Anterior cingulate cortex (tissue), 58 donors: ENCODE data around the gene SLC39A7.

ENCODE experiments used
- DNase-seq, 58 donors: peaks; one replicate each; lab custom pipeline; 2025; lab: John Stamatoyannopoulos, UW

Gene SLC39A7

GRCh38 chr6:33169291-33170175, 31.1 kb upstream of the SLC39A7 start:
- DNase-seq, result no peak

DNA sequence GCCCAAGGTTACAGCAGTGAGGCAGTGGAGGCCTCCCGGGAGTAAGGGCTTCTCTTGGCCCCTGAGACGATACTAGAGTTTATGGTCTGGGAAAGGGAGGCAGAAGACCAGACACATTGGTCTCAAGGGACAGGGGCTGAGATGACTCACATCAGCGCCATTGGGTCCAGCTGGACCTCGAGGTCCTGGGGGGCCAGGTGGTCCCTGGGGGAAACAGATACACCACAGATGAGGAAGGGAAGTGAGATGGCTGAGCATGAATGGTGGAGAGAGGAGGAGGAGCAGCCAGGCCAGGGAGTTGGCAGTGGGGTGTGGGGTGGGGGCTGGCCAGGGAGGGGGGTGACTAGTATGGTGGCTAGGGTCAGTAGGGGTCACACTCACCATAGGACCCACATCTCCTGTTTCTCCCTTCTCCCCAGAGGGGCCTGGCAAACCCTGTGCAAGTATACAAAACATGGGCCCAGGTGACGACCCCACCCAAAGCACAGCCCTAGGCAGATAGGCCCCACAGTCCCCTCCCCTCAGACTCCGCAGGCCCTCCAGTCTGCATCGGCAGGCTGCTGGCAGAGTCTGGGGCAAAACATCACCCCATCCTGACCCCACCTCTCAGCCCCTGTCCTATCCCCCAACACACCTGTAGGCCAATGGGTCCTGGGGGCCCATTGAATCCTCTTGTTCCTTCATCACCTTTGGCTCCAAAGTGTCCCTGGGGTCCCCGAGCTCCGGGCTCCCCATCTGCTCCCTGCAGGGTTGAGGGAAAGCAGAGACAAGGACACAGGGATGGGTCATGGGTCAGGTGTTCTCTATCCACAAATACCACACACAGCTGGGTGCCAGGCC, 30.3 kb upstream of the SLC39A7 start:
- no peak for DNase-seq

GRCh38 chr6:33171016-33171879, 29.4 kb upstream of the SLC39A7 start:
- no peak for DNase-seq

DNA sequence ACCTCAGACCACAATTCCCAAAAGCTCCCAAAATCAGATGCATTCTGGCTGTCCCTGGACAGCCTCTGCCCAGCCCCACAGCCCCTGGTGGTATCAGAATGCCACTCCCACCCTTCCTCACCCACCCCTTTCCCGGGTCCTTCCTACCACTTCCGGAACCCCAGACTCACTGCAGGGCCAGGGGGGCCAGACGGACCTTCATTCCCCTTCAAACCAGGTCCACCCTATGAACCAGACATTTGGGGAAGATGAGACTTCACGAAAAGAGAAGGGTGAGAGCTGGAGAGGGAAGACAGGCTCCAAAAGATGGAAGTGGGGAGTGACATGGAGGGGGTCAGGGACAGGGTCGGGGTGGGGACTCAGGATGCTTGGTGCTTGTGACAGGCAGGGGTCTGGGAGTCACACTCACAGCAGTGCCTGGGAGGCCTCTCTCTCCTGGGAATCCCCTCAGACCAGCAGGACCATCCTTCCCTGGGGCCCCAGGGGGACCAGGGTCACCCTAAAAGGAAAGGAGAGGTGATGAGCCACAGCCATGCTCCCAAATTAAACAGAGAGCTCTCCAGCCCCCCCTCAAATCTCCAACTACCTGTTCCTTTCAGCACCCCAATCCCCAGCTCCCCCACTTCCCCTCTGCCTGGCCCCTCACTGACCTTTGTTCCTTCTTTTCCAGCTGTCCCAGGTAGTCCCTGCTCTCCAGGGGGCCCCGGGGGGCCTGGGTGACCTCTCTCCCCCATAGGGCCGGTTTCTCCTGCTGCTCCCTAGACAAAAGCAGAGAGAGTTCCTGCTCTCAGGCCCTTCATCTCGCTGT, 28.6 kb upstream of the SLC39A7 start:
- no peak for DNase-seq

- no peak for DNase-seq
Measured at GRCh38 chr6:33172688-33173534, 27.8 kb upstream of the SLC39A7 start.

- DNase-seq, result no peak
Measured at GRCh38 chr6:33173535-33174180, 27.0 kb upstream of the SLC39A7 start.

DNA sequence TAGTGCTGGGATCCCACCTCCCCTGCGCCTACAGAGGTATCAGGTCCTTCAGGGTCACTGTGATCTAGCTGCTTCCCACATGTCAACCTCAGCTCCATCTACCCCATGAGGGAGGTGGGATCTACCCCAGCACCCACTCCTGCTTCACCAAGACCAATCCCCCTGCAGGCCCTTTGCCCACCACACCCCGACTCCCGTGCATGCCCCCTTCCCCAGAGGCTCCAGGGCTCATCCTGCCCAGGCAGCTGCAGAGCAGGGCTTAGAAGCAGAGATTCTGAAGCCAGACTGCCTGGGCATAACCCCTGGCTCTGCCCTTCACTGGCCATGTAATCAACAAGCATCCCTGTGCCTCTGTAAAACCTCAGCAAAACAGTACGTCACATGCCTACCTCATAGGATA, 25.9 kb upstream of the SLC39A7 start:
- no peak for DNase-seq

DNA sequence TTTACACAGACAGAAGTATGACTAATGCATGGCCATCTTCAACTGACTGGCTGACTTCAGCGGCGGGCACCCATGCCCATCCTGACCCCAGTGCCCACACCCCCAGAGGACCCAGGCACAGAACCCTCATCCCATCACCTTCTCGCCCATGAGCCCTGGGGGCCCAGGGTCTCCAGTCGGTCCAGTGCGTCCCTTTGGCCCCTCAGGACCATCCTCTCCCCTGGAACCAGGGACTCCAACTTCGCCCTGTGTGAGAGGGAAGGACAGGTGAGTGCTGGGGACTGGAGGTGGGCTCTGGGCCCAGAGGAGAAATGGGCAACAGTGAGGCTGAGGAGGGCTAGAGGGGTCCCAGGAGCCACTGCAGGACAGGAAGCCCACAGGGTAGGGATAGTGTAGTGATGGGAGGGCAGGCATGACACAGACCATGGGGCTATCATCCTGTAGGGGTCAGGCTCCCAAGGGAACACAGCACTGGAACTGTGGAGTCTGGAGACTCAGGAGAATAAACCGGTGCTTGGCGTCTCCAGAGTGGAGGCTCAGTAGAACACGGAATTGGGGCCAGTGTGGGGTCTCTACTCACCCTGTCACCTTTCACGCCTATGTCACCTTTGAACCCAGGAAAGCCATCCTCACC, 25.1 kb upstream of the SLC39A7 start:
- no peak for DNase-seq

GRCh38 chr6:33176906-33177305, 23.8 kb upstream of the SLC39A7 start:
- DNase-seq, result no peak

- no peak for DNase-seq
Measured at GRCh38 chr6:33177552-33178446, 22.9 kb upstream of the SLC39A7 start.

DNA sequence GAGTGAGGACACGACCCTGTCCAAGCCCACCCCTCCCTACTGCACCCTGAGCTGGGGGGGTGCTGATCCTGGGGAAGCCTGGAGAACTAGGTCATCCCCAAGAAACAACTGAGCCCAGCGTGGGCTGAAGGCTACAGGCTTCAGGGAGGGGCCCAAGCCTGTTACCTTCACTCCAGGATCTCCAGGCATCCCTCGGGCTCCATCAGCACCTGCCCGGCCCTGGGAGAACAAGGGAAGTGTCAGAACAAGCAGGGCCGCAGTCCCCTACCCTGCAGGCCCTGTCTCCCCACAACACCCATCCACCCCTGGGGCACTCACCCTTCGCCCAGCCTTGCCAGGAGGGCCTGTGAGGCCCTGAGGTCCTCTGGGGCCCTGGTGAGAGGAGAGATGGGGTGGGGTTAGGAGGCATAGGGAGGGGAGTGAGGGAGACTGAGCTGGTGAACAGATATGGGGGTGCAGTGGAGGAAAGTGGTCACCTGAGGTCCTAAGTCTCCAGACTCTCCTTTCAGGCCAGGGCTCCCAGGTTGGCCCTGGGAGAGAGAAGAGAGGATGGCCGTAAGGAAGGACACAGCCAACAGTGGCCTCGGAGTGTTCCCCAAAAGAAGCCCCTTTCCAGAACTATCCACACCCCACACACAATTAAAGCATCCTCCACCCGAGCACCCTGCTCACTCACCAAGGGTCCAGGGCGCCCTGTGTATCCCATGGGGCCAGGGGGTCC, 21.8 kb upstream of the SLC39A7 start:
- DNase-seq, result no peak

GRCh38 chr6:33181141-33181540, 19.5 kb upstream of the SLC39A7 start:
- no peak for DNase-seq

DNA sequence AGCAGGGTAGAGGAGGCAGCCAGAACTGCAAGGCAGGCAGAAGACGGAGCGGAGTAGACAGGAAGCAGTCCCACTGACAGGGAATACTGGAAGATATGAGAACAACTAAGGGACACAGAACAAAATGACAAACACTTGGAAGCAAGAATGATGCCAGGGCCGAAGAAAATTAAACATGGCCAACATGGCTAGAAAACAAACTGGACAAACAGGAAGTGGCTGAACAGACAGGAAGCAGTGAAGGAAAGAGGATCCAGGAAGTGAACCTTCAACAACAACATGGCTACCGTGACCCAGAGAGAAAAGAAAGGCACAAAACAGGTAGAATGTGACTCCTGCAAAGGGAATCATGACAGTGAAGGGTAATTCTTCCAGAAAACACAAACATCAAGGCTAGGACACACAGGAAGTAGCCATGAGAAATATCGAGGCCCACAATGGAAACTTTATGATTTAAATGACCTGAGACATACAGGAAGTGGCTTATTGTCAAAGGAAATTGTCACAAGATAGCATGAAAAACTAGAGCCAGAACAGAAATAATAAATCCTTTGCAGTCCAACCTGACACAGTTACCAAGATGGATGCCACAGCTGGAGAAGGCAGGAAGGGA, 17.5 kb upstream of the SLC39A7 start:
- DNase-seq, result no peak

- DNase-seq, result no peak
Measured at GRCh38 chr6:33185190-33185589, 15.5 kb upstream of the SLC39A7 start.

- DNase-seq, result no peak
Measured at GRCh38 chr6:33185654-33186187, 14.9 kb upstream of the SLC39A7 start.
